GM20000 (cell line): ENCODE results near the gene AFAP1L2.

Source experiments
- DNase-seq: peaks from one replicate; pipeline ENCODE4 v3.0.0; 2012; ENCODE audit warnings: low spot score
- TF ChIP-seq, protein P1 (sequence below): IDR thresholded peaks from 2 replicates; pipeline ENCODE4 v1.5.1; 2012; ENCODE audit warnings: mild to moderate bottlenecking, control low read depth; ENCODE audit errors: extremely low read depth, missing control alignments

Gene AFAP1L2

DNA sequence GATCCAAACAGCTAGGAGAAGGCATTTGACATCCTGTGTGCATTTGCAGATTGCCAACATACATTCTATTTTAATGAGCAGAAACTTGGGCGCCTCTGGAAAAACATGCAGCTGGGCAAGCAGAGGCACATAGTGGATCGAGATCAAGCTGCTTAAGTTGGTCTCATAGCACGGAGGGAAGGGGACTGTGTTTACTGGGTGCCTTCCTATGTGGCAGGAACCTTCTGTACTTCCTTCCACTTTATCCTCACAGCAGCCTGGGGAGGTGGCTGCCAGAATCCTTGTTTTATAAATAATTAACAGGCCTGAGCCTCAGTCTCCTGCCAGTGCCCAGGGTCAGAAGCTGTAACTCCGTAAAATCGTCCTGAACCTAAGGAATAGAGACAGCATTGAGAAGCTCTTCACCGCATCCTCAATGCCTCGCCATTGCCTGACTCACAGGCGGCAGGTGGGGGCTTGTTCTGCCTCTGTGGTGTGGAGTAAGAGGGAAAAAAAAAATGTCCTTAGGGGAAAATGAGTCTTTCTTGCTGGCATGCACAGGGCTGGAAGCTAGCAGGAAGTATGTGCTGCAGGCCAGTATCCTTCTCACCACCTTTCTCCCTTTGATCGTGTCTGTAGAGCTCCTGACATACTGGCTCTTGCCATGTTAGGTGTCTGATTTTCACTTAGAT, 159.0 kb downstream of the AFAP1L2 start:
- no peak for DNase-seq
- TF ChIP-seq, protein P1, sequence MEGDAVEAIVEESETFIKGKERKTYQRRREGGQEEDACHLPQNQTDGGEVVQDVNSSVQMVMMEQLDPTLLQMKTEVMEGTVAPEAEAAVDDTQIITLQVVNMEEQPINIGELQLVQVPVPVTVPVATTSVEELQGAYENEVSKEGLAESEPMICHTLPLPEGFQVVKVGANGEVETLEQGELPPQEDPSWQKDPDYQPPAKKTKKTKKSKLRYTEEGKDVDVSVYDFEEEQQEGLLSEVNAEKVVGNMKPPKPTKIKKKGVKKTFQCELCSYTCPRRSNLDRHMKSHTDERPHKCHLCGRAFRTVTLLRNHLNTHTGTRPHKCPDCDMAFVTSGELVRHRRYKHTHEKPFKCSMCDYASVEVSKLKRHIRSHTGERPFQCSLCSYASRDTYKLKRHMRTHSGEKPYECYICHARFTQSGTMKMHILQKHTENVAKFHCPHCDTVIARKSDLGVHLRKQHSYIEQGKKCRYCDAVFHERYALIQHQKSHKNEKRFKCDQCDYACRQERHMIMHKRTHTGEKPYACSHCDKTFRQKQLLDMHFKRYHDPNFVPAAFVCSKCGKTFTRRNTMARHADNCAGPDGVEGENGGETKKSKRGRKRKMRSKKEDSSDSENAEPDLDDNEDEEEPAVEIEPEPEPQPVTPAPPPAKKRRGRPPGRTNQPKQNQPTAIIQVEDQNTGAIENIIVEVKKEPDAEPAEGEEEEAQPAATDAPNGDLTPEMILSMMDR: no peak
